K562 (cell line): ENCODE measurements around the gene MYL9.
"Not testable (repeated sequence)": the region's sequence is repeated elsewhere in the genome, so short reads cannot be mapped to it uniquely, and the experiment has no call there.

Source experiments
- ELF2 ChIP-seq: fragments of 250-450 bp; sonication (Bioruptor Pico); IDR thresholded peaks from 2 replicates; pipeline ENCODE4 v1.5.0; 2021; ENCODE audit warnings: mild to moderate bottlenecking
- MIER1 ChIP-seq: fragments of 450-650 bp; IDR thresholded peaks from 2 replicates; pipeline ENCODE4 v1.6.1; 2016; ENCODE audit warnings: antibody characterized with exemption, mild to moderate bottlenecking, low read depth
- MXI1 ChIP-seq: IDR thresholded peaks from 2 replicates; pipeline ENCODE4 v1.6.1; 2011; ENCODE audit warnings: low read depth, mild to moderate bottlenecking, improper control_type of control experiment, low read length
- TFE3 ChIP-seq: fragments of 450-650 bp; formaldehyde crosslinking; IDR thresholded peaks from 2 replicates; pipeline ENCODE4 v1.4.0; 2020; ENCODE audit warnings: mild to moderate bottlenecking, mixed read lengths
- ZBTB49 ChIP-seq: sonication (generic); formaldehyde crosslinking; IDR thresholded peaks from 2 replicates; pipeline ENCODE4 v1.8.0; 2022; ENCODE audit warnings: missing genetic modification reagents, mild to moderate bottlenecking, borderline replicate concordance
- TF ChIP-seq, protein P1 (sequence below), 3 experiments: IDR thresholded peaks in 2 of 3; conservative IDR thresholded peaks in 1 of 3; 2 replicates each; pipeline ENCODE4 v1.5.1; 2011 to 2012; ENCODE audit warnings: low read length in 3 of 3, mild to moderate bottlenecking in 3 of 3, control low read depth in 2 of 3, improper control_type of control experiment in 1 of 3, inconsistent platforms in 1 of 3, low read depth in 1 of 3, mixed read lengths in 1 of 3, moderate library complexity in 1 of 3; ENCODE audit not compliant: insufficient read depth in 2 of 3

GRCh38 chr20:36564726-36565121 is 23.4 kb downstream of the MYL9 start:
- TF ChIP-seq ELF2 (CRISPR knock-in tag); MIER1; TFE3 (CRISPR knock-in tag); MXI1; ZBTB49 (CRISPR knock-in tag): not testable (repeated sequence)
- TF ChIP-seq, protein P1, sequence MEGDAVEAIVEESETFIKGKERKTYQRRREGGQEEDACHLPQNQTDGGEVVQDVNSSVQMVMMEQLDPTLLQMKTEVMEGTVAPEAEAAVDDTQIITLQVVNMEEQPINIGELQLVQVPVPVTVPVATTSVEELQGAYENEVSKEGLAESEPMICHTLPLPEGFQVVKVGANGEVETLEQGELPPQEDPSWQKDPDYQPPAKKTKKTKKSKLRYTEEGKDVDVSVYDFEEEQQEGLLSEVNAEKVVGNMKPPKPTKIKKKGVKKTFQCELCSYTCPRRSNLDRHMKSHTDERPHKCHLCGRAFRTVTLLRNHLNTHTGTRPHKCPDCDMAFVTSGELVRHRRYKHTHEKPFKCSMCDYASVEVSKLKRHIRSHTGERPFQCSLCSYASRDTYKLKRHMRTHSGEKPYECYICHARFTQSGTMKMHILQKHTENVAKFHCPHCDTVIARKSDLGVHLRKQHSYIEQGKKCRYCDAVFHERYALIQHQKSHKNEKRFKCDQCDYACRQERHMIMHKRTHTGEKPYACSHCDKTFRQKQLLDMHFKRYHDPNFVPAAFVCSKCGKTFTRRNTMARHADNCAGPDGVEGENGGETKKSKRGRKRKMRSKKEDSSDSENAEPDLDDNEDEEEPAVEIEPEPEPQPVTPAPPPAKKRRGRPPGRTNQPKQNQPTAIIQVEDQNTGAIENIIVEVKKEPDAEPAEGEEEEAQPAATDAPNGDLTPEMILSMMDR (IDR thresholded peaks at IDR 0.05 in 2 of 3, conservative IDR thresholded peaks at IDR 0.05 in 1 of 3; ENCODE audit: insufficient read depth in 2 of 3, low read depth in 1 of 3, low read length in 3 of 3) = not testable (repeated sequence)
